HepG2 (cell line): Measurements from ENCODE around the gene PGLYRP4.

Experiments used
- HOXA7 ChIP-seq: sonication (generic); formaldehyde crosslinking; IDR thresholded peaks from 2 replicates; pipeline ENCODE4 v1.8.1; 2022; ENCODE audit warnings: mild to moderate bottlenecking, missing genetic modification reagents, moderate library complexity
- JDP2 ChIP-seq: sonication (generic); formaldehyde crosslinking; IDR thresholded peaks from 2 replicates; pipeline ENCODE4 v1.8.1; 2022; ENCODE audit warnings: missing genetic modification reagents, borderline replicate concordance
- MAFK ChIP-seq, 2 experiments: IDR thresholded peaks in 1 of 2; conservative IDR thresholded peaks in 1 of 2; 2 replicates each; pipeline ENCODE4 v1.6.1; 2011; ENCODE audit warnings: improper control_type of control experiment in 2 of 2, low read length in 2 of 2
- SETDB1 ChIP-seq: sonication (generic); formaldehyde crosslinking; IDR thresholded peaks from 2 replicates; pipeline ENCODE4 v1.5.1; 2020; ENCODE audit warnings: missing genetic modification reagents, mild to moderate bottlenecking, borderline replicate concordance
- ZNF235 ChIP-seq: sonication (generic); formaldehyde crosslinking; IDR thresholded peaks from 2 replicates; pipeline ENCODE4 v1.8.1; 2023; ENCODE audit warnings: mild to moderate bottlenecking, missing genetic modification reagents, borderline replicate concordance
- ZNF563 ChIP-seq: sonication (generic); formaldehyde crosslinking; IDR thresholded peaks from 2 replicates; pipeline ENCODE4 v1.8.0; 2022; ENCODE audit warnings: mild to moderate bottlenecking, moderate library complexity, missing genetic modification reagents
- TF ChIP-seq, protein P1 (sequence below): sonication (generic); formaldehyde crosslinking; IDR thresholded peaks from 2 replicates; pipeline ENCODE4 v1.8.0; 2022; ENCODE audit warnings: mild to moderate bottlenecking, missing genetic modification reagents; ENCODE audit not compliant: insufficient replicate concordance
- TF ChIP-seq, protein P2 (sequence below): sonication (generic); formaldehyde crosslinking; IDR thresholded peaks from 2 replicates; pipeline ENCODE4 v1.5.0; 2020; ENCODE audit warnings: mild to moderate bottlenecking, missing genetic modification reagents, moderate library complexity

DNA sequence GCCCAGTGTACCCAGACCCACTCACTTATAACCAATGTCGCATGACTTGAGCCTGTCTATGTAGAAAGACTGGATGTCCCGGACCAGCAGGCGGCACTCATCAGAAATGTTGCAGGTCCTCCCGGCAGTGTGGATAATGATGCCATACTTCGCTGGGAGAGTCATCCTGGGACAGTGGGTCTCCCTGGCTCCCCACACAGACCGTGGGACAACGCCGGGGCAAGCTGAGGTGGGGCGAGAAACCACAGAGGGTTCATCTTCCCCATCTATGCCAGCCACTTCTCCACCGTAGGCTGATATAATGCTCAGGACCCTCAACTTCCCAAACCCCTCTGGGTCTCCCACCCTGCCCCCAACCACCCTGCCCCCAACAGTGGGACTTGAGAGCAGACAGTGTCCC lies 8.3 kb downstream of the PGLYRP4 start:
- TF ChIP-seq MAFK (conservative IDR thresholded peaks at IDR 0.05 in 1 of 2, IDR thresholded peaks at IDR 0.05 in 1 of 2; ENCODE audit: low read length in 2 of 2) (no peak), ZNF235 (no peak), JDP2 (CRISPR knock-in tag) (no peak), SETDB1 (CRISPR knock-in tag) (no peak), ZNF563 (CRISPR knock-in tag) (no peak), HOXA7 (no peak)
- TF ChIP-seq, protein P1, sequence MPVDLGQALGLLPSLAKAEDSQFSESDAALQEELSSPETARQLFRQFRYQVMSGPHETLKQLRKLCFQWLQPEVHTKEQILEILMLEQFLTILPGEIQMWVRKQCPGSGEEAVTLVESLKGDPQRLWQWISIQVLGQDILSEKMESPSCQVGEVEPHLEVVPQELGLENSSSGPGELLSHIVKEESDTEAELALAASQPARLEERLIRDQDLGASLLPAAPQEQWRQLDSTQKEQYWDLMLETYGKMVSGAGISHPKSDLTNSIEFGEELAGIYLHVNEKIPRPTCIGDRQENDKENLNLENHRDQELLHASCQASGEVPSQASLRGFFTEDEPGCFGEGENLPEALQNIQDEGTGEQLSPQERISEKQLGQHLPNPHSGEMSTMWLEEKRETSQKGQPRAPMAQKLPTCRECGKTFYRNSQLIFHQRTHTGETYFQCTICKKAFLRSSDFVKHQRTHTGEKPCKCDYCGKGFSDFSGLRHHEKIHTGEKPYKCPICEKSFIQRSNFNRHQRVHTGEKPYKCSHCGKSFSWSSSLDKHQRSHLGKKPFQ (CRISPR knock-in tag) = no peak
- TF ChIP-seq, protein P2, sequence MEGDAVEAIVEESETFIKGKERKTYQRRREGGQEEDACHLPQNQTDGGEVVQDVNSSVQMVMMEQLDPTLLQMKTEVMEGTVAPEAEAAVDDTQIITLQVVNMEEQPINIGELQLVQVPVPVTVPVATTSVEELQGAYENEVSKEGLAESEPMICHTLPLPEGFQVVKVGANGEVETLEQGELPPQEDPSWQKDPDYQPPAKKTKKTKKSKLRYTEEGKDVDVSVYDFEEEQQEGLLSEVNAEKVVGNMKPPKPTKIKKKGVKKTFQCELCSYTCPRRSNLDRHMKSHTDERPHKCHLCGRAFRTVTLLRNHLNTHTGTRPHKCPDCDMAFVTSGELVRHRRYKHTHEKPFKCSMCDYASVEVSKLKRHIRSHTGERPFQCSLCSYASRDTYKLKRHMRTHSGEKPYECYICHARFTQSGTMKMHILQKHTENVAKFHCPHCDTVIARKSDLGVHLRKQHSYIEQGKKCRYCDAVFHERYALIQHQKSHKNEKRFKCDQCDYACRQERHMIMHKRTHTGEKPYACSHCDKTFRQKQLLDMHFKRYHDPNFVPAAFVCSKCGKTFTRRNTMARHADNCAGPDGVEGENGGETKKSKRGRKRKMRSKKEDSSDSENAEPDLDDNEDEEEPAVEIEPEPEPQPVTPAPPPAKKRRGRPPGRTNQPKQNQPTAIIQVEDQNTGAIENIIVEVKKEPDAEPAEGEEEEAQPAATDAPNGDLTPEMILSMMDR = no peak
